ENCODE results near the gene TSPAN19.

GRCh38 chr12:85041395-85041794 lies 5.3 kb upstream of the TSPAN19 start:
- no peak for TF ChIP-seq YY1 (IDR thresholded peaks at IDR 0.05; ENCODE audit: insufficient read depth, insufficient read length)
- no peak for TF ChIP-seq SUZ12 (IDR thresholded peaks at IDR 0.05; ENCODE audit: extremely low read depth, insufficient read depth, insufficient read length)

Data from NT2/D1 (cell line).